NCI-H524 treated with DMSO at 0.1 percent for 48 hours (cell line): ENCODE measurements around the gene SND1.

ENCODE experiments used
- DNase-seq: peaks from one replicate; lab custom pipeline; 2025; lab: John Stamatoyannopoulos, UW

The SND1 gene

DNA sequence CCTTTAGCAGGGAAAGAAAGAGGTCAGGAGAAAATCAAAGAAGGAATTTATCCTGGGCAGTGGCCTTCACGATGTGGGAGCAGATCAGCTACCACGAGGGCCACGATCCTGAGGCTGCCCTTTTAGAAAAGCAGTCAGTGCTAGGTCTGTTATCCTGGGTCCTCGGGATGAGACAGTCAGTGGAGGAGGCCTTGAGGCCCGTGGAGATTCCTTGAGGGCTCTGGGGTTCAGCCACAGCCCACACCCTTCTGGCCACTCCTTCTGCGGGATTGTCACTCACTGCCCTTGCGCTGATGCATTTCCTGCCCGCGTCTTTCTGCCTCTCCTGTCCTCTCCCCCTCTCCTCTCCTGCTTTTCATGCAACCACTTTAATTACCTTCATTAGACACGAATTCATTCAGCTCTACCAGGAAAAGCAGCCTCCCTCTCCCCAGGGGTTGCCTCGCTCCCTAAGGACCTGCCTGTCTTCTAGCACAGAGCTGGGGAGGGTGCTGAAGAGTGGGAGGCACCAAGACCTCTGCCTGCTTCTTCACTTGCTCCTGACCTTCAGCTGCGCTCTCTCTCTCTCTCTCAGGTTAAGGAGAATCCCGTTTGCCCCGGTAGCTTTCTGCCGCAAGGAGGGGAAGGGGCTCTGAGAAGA is 421.8 kb downstream of the SND1 start:
- DNase-seq = no peak

DNA sequence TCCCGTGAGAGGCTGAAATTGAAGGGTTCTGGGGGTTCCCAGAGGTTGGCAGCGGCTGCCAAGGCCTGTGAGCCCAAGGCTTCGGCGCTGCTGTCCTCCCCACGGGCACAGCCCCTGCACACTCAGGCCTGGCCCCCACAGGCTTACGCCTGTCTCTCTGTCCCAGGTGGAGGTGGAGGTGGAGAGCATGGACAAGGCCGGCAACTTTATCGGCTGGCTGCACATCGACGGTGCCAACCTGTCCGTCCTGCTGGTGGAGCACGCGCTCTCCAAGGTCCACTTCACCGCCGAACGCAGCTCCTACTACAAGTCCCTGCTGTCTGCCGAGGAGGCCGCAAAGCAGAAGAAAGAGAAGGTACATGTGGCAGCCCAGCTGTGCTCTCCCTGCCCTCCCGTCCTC is 422.3 kb downstream of the SND1 start:
- DNase-seq = no peak

DNA sequence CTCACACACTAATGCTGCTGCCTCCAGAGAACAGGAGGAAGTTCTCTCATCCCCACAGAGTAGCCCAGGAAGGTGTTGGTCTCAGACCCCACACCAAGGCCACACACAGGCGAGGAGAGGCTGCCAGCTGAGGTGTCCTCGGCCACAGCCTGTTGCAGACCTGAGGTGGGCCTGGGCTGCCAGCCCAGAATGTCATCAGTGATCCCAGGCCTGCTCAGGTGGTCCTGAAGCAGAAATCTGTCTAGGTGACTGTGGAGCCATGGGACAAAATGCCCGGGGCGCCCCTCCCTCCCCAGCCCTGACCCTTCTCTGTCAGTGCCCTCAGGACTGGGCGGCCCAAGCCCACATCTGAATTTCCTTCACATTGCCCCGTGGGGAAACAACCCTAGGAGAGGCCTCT is 422.7 kb downstream of the SND1 start:
- no peak for DNase-seq

DNA sequence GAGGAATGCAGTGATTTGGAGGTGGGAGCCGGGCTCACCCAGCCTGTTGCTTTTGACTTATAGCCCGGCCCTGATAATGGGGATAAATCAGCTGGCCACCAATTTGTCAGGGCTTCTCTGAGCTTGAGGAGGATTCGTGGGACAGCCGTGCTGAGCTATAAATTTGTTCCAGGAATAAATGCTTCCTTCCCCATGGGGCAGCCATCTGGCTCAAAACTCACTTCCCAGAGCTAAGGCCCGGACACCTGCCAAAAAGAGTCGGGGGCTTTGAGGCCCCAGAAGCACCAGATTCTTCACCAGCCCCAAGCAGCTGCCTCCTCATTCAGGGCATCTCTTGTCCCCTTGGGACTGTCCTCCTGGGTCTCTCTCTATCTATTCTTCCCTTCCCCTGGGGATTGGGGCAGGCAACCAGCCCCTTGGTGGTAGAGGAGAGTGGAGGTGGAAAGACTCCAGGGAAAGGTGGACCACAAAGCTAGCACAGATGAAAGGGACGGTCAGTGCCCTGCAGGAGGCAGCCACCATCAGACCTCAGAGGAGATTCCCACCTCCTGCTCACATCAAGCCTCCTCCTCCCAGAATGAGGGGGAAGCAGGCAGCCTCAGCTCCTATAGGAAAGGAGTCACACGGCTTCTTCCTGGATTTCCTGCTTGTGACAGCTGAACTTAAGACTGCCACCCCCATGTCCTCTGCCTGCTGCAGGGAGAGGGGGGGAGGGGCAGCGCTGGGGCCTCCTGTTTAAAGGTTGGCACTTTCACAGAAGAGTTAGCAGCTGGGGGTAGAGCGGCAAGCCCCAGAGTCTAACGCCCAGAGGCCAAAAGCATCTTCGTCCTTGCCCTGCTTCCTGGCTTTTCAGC is 423.5 kb downstream of the SND1 start:
- DNase-seq = no peak

DNA sequence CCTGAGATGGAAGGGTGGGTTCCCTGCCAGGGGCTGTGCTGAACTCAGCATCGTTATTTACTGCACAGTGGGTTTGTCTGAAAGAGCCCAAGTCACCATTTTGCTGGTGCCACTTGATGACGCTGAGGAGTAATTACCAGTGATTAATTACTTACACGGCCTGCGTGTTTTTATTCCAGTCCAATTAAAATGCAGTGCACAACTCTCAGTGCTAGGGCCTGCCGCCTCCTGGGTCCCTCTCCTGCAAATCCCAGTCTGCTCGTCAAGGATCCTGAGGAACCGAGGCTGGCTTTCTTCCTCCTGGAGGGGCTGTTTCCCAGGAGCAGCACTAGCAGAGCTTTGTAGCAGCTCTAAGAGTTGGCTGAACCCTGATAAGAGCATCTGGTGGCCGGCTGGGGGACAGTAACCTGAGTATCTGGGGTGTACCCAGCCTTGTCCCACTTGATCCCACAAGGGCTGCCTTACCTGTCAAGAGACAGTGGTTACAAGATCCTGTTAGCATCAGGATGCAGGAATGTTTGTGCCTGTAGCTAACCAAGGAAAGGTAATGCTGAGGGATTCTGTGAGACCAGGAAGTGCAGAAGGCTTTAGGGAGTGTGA is 424.3 kb downstream of the SND1 start:
- DNase-seq = no peak

DNA sequence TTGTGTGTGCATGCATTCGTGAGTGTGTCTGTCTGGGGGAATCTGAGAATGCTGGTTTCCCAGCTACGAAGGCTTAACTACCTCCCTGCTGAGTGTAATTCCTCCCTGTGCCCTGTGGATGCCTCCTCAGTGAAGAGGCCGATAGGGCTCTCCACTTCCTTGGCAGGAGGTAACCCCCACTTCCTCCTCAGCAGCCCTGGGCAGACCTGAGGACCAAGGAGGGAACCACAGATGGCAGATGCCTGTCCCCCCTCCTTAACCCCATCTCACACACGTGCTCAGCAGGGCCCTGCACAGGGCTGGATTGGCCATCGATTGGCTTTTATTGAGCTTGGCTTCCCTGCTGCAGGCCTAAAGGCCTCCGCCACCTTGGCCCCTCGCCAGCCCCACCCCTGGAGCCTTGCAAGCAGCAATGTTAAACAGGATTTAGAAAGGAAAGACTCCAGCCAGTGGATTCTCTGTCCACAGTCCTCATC is 424.8 kb downstream of the SND1 start:
- no peak for DNase-seq

DNA sequence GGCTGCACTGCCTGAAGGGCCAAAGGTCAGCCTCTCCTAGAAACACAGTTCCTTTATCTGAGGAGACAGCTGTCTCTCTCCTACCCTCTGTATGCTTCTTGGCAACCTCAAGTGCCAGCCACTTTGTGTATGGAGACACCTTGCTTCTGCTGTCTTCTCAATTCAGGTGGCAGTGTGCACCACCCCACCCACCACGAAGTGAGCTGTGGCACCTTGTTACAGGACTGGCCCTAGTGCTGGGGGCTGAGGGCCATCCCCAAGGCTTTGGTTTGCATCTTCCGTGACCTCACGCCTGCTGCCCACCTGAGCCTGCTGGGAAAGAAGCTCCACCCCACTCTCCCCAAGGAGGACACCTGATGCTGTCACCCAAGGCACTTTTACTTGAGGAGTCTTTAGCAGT is 426.3 kb downstream of the SND1 start:
- DNase-seq = no peak

DNA sequence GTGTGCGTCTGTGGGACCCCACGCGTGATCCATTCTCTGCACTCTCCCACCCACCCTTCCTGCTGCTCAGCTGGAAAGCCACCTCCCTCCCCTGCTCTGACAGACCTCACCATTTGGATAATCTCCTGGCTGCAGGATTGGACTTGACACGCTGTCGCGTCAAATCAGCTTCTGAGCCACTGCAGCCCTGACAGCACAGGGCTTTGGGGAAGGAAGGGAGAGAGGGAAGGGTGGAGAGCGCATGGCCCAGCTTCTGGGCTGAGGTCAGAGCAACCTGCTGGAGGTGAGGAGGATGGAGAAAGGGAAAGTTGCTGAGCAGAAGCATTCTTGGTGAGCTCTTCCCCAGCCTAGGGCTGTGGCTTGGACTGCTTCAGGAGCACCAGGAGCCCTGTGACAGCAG is 428.2 kb downstream of the SND1 start:
- DNase-seq = no peak

DNA sequence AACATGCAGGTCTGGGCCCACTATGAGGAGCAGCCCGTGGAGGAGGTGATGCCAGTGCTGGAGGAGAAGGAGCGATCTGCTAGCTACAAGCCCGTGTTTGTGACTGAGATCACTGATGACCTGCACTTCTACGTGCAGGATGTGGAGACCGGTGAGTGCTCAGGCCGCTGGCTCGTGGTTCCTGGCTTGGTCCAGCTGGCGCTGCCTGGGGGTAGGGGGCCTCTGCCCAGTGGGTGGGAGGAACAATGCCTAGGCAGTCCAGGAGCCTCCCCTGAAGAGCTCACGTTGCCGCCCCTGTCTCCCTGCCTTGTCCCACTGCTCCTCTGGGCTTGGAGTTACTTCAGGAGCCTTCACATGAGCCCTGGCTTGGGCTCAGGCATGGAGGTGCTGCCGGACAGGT is 429.4 kb downstream of the SND1 start:
- no peak for DNase-seq

DNA sequence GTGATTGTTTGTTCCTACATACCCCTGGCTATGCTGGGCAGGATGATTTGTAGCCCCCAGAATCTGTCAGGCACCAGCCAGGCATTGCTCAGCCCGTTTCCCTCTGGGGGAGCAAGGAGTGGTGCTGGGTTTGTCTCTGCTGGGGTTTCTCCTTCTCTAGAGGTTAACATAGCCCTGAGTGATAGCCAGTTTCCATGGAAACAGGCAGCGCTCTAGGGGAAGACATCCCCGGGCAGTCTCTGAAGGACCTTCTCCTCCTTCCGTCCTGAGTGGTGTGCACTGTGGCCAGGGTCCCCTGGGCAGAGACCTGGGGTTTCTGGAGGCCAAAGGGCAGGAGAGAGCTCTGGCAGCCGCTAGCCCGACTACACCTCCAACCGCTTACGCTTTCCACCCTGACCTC is 429.8 kb downstream of the SND1 start:
- no peak for DNase-seq

DNA sequence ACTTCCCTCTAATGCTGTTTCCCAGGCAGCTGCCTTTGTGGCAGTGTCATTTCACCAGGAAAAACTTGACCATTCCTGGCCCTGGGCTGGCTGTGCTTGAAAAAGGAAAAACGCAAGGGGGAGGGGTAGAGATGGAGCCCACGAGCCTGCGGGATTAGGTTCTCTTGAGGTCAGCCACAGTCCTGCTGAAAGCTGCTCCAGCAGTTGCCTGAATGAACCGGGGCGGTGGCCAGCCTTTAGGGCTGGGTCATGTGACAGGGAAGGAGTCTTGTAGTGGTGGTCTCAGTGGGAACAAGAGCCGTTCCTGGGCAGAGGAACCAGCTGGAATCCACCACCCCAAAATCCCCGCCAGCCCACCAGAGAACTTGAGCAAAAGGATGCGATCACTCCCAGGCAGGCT is 430.4 kb downstream of the SND1 start:
- no peak for DNase-seq

DNA sequence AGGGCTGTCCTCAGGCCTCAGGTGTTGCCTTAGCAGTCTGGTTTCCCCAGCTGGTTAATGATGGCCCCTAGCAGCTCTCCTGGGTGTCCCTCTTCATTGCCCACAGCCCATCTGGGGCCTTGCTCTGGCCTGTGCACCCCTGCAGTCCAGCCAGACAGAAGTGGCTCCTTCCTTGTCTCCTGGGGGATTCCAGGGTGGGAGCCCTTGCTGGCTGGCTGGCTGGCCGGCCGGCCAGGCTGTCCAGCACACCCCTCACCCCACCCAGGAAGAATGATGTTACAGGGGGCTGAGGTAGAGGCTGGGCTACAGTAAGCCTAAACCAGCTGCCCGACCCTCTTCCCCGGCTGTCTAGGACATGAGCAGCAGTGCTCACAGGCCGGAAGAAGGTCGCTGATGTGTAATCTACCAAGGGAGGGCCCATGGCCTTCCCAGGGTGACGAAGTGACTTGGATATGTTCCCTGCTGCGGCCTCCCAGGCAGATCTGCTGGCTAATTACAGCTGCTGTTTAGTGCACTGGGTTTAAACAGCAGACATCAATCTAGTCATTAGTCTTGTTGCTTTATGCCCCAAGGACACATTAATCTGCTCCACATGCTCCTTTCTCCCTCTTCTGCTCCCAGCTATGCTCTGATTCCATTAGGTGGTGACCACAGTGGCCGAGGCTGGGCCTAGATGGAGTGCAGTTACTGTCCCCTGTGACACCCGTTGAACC is 433.1 kb downstream of the SND1 start:
- DNase-seq = no peak

DNA sequence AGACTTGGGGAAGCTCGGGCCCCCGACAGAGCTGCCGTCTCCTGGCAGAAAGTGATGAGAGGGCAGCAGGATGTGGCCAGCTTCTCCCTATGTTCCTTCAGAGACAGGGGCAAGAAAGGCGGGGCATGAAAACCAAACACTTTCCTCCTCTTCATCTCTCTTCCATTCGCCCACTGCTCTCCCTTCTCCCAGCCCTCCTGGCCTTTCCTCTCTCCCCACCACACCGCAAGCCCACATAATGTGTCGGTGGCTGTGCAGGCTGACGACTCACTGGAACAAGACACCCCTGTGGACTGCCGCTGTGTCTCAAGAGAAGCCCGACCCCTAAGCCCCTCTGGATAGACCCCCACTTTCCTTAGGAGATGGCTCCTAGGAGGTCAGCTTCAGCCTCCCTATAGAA is 438.5 kb downstream of the SND1 start:
- DNase-seq = no peak

DNA sequence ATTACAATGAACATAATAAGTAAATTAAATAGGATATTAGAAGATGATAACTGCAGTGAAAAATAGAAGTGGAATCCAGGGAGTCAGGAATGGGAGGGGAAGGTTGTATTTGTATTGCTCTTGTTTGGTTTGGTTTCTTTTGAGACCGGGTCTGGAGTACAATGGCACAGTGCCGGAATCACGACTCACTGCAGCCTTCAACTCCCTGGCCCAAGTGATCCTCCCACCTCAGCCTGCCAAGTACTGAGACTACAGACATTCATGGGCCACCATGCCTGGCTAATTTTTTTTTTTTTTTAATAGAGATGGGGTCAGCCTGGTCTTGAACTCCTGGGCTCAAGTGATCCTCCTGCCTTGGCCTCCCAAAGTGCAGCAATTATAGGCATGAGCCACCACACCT is 439.1 kb downstream of the SND1 start:
- no peak for DNase-seq

DNA sequence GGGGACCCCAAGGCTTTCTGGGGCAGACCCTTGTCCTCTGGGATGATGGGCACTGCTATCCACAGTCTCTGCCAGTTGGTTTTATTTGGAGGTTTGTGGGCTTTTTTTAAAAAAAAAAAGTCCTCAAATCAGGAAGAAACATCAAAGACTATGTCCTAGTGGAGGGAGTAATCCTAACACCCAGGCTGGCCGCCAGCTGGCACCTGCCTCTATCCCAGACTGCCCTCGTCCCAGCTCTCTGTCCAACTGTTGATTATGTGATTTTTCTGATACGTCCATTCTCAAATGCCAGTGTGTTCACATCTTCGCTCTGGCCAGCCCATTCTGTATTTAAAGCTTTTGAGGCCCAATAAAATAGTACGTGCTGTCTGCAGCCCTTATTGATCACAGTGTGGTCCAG is 440.2 kb downstream of the SND1 start:
- no peak for DNase-seq

DNA sequence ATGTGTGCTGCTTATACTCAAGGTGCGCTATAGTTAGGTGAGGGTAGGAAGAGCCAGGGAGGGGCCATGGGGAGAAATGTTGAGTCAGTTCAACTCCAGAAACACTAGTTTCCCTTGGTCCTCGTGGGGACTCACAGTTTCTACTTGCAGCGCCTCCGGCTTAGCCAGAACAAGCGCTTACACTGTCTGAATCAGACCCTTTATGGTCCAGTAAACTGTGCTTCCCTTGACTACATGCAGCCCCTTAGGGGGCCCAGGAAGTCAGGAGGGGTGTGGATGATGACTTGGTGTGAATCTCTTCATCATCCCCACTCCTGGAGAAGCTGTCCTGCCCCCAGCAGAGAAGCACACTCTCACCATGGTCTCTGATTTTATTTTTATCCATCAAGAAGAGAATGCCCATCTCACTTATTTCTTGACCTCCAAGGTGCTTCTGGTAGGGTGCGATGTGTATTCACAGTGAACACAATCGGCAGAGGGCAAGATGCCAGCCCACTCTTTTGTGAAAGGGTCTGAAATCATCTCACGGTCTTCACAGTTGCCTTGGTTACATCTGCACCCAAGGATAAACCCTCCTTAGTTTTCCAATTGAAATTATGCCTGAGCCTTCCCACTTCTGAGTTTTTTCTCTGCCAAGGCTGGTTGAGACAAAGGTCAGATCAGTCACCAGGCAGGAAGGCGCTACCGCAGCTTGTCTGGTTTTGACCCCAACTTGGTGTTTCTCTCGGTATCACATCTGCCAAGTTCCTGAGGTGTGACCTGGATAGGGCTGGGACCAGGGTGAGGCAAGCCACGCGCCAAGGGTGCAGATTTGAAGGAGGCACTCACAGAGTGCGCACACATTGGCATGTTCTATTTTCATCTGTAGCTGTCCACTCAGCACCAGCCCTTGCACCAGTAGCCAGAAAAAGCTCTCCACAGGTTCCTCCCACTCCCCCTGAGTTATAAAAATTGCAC is 441.9 kb downstream of the SND1 start:
- no peak for DNase-seq

DNA sequence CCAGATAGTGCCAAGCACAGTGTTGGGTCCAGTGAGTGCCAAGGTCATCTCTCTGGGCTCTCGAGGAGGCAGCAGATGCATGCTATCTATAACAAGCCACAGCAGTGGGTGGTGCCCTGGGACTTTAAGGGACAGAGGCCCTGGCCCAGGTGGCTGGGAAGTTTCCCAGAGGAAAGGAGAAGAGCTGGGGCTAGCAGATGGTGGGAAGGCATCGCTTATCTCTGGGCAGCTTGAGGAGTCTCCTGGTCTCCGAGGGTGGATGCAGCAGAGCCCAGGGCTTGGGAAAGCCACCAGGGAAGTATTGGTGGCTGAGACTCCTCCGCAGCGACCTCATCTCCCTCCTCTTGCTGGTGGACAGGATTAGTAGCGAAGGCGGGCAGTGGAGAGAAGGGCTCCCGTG is 442.7 kb downstream of the SND1 start:
- no peak for DNase-seq

DNA sequence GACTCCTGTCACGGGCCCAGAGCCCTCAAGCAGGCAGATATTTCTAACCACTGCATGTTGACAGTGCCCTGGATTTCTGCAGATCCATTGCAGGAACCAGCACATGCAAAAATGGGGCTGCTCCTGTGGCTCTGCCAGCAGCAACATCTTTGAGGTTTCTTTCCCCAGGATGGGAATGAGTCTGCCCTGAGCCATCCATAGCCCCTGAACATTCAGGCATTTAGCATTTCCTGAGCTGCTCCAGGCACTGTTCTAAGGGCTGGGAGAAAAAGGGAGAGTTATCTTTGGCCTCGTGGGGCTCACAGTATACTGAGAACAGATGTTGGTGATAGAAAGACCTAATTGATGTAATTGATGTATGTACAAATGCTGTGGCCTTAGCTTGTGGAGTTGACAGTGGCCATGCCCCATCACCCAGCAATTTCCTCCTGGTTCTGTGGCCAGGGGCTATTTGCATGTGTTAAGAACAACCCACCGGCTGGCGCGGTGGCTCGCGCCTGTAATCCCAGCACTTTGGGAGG is 445.3 kb downstream of the SND1 start:
- DNase-seq = no peak

DNA sequence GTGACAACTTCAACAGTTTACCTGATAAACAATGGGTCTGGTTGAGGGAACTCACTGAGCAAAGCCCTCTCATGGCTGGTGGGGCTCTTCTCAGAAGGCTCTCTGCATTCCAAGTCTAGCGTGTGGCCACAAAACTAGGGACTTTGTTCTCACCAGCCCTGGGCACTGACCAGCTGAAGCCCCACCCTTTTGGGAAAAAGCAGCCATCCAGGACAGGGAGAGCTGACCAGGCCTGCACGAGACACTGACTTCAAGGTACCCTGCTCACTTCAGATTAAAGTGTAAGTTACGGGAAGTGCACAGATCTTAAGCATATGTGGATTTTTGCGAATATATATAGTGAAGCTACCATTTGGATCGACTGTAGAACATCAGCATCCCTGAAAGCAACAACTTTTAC is 446.6 kb downstream of the SND1 start:
- DNase-seq = no peak

DNA sequence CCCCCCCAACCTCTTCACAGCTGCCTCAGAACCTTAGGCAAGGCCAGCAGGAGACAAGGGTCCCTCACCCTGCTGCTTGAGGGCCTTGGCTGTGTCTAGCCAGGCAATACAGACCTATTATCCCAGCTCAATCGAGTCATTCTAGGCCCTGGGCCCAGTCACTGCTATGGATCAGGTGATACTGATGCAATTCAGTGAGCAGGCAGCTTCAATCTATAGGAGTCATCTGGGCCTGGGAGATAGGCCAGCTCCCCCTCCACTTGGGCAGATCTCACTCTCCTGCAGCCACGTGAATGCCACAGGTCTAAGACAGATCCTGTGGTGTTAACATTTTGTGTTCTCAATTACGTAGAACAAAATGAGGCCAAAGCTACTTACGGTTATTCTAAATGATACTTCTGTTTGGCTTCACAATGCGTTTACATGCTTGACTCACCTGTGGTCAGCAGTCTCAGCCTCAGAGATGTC is 447.2 kb downstream of the SND1 start:
- no peak for DNase-seq
